Prostate gland (tissue), 2 donors: Measurements from ENCODE around the gene PRR5. TPM values are rescaled to one million over a fixed set of nuclear protein-coding genes. Genes with fewer than 3 reads are reported as not detected.

Experiments
- DNase-seq: peaks from one replicate; pipeline ENCODE4 v3.0.0-alpha.2; 2019; ENCODE audit warnings: low spot score
- H3K27ac ChIP-seq, 2 donors: fragments of 200-600 bp; sonication (generic); 2 replicates each; pipeline ENCODE4 v1.5.1; 2017 to 2019
- H3K27me3 ChIP-seq: fragments of 200-600 bp; sonication (generic); replicated peaks from 2 replicates; pipeline ENCODE4 v1.5.1; 2019; ENCODE audit not compliant: insufficient read depth
- H3K36me3 ChIP-seq, 2 donors: fragments of 200-600 bp; sonication (generic); 1 replicate in 1 of 2; 2 replicates in 1 of 2; pipeline versions ENCODE4 v1.5.1 to v1.8.1; 2017 to 2019
- H3K4me1 ChIP-seq: fragments of 200-600 bp; sonication (generic); replicated peaks from 2 replicates; pipeline ENCODE4 v1.5.1; 2019
- H3K4me3 ChIP-seq, 2 donors: fragments of 200-600 bp; sonication (generic); 2 replicates each; pipeline ENCODE4 v1.5.1; 2017 to 2019
- H3K9me3 ChIP-seq: fragments of 200-600 bp; sonication (generic); 2 replicates; pipeline ENCODE4 v1.5.1; 2017
- CTCF ChIP-seq, 4 experiments: fragments of 200-600 bp in 2 of 4; fragments of 450-650 bp in 2 of 4; sonication (generic) in 2 of 4; IDR thresholded peaks; 1 replicate in 3 of 4; 2 replicates in 1 of 4; pipeline ENCODE4 v1.5.1; 2016 to 2019; ENCODE audit warnings: antibody characterized with exemption in 4 of 4, mild to moderate bottlenecking in 2 of 4, moderate library complexity in 2 of 4
- POLR2A ChIP-seq: fragments of 450-650 bp; IDR thresholded peaks from one replicate; pipeline ENCODE4 v1.6.1; 2016; ENCODE audit warnings: antibody characterized with exemption, mild to moderate bottlenecking
- POLR2AphosphoS5 ChIP-seq: sonication (generic); formaldehyde crosslinking; IDR thresholded peaks from one replicate; pipeline ENCODE4 v1.6.1; 2017; ENCODE audit warnings: antibody characterized with exemption
- WGBS: methylation state at CpG from one replicate; pipeline ENCODE4 v1.1.5; 2018; 5-methylcytosine and 5-hydroxymethylcytosine counted together
- intact Hi-C: fragments of 100-400 bp; cut with DNase I; formaldehyde crosslinking; loops from one replicate; pipeline ENCODE4 v1.14.2; 2022
- total RNA-seq, 2 donors: library from RNA; depleted of rRNA; stranded (reverse); fragments of >200 nt; gene quantifications; one replicate each; pipeline ENCODE4 v1.1.0, GENCODE V29; 2016

The PRR5 gene
- total RNA-seq, 2 donors from 2014 or later: 47.8 to 56.5 TPM

DNA sequence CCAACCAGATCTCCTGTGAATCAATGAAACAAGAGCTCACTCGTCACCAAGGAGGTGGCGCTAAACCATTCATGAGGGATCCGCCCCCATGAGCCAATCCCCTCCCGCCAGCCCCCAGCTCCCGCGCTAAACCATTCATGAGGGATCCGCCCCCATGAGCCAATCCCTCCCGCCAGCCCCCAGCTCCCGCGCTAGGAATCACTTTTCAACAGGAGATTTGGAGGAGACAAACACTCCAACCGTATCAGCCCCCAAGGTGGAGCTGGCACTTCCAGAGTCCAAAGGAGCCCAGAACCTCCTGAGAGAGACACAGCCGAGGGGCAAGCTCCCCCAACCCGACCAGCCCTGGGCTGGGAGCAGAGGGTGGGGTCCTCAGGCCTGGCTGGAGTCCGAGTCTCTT, 40.9 kb upstream of the PRR5 start:
- H3K9me3 ChIP-seq: no peaks in the 10 kb centered on the region
- H3K36me3 ChIP-seq: no peaks in the 10 kb centered on the region
- no peak overlapping the region for H3K4me3 ChIP-seq
- DNase-seq: no peak
- TF ChIP-seq POLR2A: no peak
- no peak for TF ChIP-seq CTCF (IDR thresholded peaks at IDR 0.05)
- TF ChIP-seq POLR2AphosphoS5: no peak
- no peak overlapping the region for H3K27ac ChIP-seq
- intact Hi-C loops: no loop called here
- whole genome bisulfite sequencing: 46% methylated on average over 14 of the region's 14 CpGs
- no peaks in the 10 kb centered on the region for H3K27me3 ChIP-seq
- H3K4me1 ChIP-seq: no peaks in the 10 kb centered on the region

DNA sequence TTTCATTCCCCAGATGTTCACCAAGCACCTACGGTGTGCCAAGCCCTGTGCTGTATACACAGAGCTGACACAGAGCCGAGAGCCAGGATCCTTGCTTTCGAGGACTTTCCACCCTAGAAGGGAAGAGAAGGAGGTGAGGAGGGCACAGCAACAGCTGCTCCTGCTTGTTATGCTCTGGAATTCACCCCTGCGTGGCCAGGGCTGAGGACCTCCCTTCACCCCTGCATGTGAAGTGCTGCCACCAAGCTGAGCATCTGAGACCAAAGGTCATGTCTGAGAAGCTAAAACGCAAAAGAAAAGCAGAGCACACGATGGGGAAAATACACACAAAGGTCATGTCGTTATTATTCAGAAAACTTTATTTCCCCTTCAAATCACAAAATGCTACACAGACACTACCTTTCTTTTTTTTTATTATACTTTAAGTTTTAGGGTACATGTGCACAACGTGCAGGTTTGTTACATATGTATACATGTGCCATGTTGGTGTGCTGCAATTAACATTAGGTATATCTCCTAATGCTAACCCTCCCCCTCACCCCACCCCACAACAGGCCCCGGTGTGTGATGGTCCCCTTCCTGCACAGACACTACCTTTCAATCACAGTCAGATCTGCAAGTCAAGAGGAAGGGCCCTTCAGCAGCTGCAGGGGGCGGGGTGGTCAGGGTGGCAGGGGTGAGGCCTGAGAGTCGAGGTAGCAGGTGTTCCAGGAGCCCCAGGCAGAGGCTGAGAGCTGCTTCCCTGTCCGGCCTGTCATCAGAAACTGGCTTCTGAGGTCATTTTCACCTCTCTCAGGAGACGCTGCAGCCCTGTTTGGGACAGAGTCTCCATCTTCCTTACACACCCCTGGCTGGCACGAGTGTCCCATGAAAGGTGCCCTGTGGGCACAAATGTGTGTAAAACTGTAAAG, 40.1 kb upstream of the PRR5 start:
- intact Hi-C loops: no loop called here
- 79% methylated on average over 14 of the region's 14 CpGs for WGBS
- no peak overlapping the region for H3K4me3 ChIP-seq
- no peaks in the 10 kb centered on the region for H3K4me1 ChIP-seq
- no peak for DNase-seq
- no peaks in the 10 kb centered on the region for H3K36me3 ChIP-seq
- H3K27ac ChIP-seq: no peak overlapping the region
- no peak for TF ChIP-seq POLR2A
- no peak for TF ChIP-seq CTCF (IDR thresholded peaks at IDR 0.05)
- TF ChIP-seq POLR2AphosphoS5: no peak
- no peaks in the 10 kb centered on the region for H3K27me3 ChIP-seq
- H3K9me3 ChIP-seq: no peaks in the 10 kb centered on the region

DNA sequence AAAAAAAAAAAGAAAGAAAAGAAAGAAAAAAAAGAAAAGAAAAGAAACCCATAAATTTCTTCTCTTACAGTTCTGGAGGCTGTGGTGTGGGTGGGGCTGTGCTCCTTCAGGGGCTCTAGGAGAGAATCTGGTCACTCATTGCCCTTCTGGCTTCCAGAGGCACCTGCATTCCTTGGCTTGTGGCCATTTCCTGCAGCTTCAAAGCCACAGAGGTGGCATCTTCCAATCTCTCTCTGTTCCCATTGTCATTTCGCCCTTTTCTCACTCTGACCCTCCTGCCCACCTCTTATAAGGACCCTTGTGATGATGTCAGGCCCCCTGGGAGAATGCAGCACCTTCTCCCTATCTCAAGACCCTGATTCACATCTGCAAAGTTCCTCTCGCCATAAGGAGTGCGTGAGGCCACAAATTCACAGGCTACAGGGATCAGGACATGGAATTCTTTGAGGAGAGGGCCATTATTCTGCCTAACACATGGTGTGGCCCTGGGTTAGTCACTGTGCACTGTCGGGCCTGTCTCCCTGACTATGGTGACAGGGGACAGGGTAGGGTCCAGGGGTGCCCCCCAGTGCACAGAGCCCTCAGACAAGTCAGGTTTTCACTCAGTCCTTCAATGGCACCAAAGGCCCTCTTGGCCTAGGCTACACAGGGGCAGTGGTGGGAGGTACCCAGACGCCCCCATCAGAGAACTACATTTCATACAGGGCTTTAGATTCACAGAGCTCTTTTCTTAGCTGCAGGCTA, 38.6 kb upstream of the PRR5 start:
- TF ChIP-seq POLR2A (no peak), CTCF (IDR thresholded peaks at IDR 0.05) (no peak), POLR2AphosphoS5 (no peak)
- Histone ChIP-seq H3K4me1 (no peaks in the 10 kb centered on the region), H3K9me3 (no peaks in the 10 kb centered on the region), H3K27ac (no peak overlapping the region), H3K4me3 (no peak overlapping the region), H3K36me3 (no peaks in the 10 kb centered on the region), H3K27me3 (no peaks in the 10 kb centered on the region)
- no peak for DNase-seq
- WGBS: 89% methylated on average over 5 of the region's 5 CpGs
- intact Hi-C loops: no loop called here

- no peaks in the 10 kb centered on the region for H3K9me3 ChIP-seq
- intact Hi-C loops: no loop called here
- no peak for DNase-seq
- no peak overlapping the region for H3K4me3 ChIP-seq
- H3K36me3 ChIP-seq: no peaks in the 10 kb centered on the region
- 56% methylated on average over 11 of the region's 11 CpGs for WGBS
- no peaks in the 10 kb centered on the region for H3K27me3 ChIP-seq
- no peaks in the 10 kb centered on the region for H3K4me1 ChIP-seq
- TF ChIP-seq POLR2A: no peak
- TF ChIP-seq CTCF (IDR thresholded peaks at IDR 0.05): no peak
- TF ChIP-seq POLR2AphosphoS5: peak; percentile 29
- no peak overlapping the region for H3K27ac ChIP-seq
These were observed 37.9 kb upstream of the PRR5 start for GRCh38 chr22:44664149-44664548.
